H54 (cell line): ENCODE results near the gene MAN2A2.

Experiments used
- DNase-seq: peaks from one replicate; pipeline ENCODE4 v3.0.0; 2011; ENCODE audit warnings: low spot score, mixed read lengths; ENCODE audit not compliant: insufficient read length
- FAIRE-seq: peaks from 3 replicates; lab custom pipeline; 2011; peaks lifted over from hg19 to GRCh38; lab: Jason Lieb, UNC
- POLR2A ChIP-seq: IDR thresholded peaks from 2 replicates; pipeline ENCODE4 v1.6.1; 2011; ENCODE audit warnings: low read depth, mild to moderate bottlenecking, low read length

Gene MAN2A2

DNA sequence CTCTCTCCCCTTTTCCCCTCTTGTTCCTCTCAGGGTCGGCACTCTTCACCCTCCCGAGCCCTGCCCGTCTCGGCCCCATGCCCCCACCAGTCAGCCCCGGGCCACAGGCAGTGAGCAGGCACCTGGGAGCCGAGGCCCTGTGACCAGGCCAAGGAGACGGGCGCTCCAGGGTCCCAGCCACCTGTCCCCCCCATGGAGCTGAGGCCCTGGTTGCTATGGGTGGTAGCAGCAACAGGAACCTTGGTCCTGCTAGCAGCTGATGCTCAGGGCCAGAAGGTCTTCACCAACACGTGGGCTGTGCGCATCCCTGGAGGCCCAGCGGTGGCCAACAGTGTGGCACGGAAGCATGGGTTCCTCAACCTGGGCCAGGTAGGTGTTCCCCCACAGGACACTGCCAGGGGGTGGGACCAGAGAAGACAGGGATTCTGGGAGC lies 27.5 kb upstream of the MAN2A2 start:
- no peak for TF ChIP-seq POLR2A
- FAIRE-seq (no peak), DNase-seq (no peak)

DNA sequence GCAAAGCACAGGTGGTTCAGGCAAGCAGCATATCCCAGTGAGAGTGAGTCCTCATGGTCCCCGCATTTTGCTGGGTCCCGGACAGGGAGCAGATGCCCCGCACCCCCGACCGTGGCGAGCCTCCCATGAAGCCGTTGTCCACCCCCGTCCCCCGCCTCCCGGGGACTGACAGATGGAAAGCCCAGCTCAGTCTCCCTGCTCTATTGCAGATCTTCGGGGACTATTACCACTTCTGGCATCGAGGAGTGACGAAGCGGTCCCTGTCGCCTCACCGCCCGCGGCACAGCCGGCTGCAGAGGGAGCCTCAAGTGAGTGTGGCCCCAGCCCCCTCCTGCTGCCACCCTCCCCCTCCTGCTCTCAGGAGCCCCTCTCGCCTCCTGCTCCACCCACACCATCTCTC lies 27.1 kb upstream of the MAN2A2 start:
- FAIRE-seq (no peak), DNase-seq (no peak)
- no peak for TF ChIP-seq POLR2A

DNA sequence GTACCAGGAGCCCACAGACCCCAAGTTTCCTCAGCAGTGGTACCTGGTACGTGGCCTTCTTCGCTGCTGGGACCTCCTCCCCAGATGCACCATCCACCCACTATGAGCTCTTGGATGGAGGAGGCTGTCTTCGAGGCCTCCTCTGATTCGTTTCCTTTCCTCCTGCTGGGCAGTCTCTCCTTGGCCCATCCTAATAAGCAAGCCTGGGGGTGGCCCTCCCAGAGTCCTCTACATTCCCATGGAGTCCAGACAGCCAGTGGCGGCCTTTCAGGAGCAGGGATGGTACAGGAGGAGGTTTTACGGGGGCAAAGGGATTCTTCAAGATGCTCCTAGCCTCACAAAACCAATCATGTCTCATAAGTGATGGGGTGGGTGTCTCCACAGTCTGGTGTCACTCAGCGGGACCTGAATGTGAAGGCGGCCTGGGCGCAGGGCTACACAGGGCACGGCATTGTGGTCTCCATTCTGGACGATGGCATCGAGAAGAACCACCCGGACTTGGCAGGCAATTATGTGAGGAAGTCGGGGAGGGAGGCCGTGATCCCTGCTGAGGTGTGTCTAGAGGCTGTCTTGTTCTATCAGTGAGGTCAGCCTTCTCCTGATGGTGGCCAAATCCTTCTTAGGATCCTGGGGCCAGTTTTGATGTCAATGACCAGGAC lies 26.5 kb upstream of the MAN2A2 start:
- no peak for TF ChIP-seq POLR2A
- FAIRE-seq, result no peak
- no peak for DNase-seq

DNA sequence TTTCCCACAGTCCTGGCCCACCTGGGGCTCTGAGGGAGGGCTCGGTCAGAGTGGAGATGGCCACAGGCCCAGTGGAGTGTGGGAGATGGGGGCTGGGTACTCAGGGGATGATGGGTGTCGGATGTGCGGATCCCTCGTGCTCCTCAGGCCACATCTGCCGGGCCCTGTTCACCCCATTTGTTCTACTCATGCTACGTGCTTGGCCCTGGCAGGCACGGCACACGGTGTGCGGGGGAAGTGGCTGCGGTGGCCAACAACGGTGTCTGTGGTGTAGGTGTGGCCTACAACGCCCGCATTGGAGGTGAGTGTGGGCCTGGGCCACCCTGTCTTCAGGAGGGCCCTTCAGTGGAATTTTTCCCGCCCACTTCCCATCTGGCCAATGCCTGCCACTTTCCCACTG lies 25.8 kb upstream of the MAN2A2 start:
- TF ChIP-seq POLR2A, result no peak
- DNase-seq (no peak), FAIRE-seq (no peak)

DNA sequence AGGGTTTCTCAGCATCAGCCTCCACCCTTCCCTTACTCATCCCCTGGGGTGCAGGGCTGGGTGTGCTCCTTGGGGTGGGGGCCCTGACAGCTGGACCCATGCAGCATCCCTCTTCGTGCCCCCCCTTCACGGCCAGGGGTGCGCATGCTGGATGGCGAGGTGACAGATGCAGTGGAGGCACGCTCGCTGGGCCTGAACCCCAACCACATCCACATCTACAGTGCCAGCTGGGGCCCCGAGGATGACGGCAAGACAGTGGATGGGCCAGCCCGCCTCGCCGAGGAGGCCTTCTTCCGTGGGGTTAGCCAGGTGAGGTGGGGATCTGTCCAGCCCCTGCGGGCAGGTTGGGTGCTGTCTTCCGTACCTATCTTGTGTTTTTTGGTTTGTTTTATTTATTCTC lies 25.1 kb upstream of the MAN2A2 start:
- FAIRE-seq, result no peak
- TF ChIP-seq POLR2A, result no peak
- no peak for DNase-seq

DNA sequence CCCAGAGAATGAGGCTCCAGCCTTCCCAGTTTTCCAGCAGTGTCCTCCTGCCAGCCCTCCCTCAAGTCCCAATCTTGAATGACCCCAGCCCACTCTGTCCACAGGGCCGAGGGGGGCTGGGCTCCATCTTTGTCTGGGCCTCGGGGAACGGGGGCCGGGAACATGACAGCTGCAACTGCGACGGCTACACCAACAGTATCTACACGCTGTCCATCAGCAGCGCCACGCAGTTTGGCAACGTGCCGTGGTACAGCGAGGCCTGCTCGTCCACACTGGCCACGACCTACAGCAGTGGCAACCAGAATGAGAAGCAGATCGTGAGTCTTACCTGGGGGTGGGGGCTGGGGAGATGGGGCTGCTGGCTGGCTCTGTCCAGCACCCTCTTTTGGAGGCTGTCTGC lies 24.4 kb upstream of the MAN2A2 start:
- FAIRE-seq (no peak), DNase-seq (no peak)
- no peak for TF ChIP-seq POLR2A

DNA sequence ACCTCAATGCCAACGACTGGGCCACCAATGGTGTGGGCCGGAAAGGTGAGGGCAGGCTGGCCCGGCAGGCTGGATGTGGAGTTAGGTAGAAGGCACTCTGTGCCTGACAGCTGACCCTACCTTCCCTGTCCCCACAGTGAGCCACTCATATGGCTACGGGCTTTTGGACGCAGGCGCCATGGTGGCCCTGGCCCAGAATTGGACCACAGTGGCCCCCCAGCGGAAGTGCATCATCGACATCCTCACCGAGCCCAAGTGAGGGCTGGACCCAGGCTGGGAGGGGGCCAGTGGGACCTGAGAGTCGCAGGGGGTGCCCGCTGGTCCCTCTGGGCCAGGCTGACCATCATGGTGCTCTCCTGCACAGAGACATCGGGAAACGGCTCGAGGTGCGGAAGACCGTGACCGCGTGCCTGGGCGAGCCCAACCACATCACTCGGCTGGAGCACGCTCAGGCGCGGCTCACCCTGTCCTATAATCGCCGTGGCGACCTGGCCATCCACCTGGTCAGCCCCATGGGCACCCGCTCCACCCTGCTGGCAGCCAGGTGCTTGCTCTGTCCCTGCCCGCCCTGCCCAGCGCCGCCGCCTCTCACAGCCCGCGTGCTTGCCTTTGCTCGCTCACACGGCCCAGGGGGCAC lies 23.3 kb upstream of the MAN2A2 start:
- TF ChIP-seq POLR2A, result no peak
- FAIRE-seq, result no peak

DNA sequence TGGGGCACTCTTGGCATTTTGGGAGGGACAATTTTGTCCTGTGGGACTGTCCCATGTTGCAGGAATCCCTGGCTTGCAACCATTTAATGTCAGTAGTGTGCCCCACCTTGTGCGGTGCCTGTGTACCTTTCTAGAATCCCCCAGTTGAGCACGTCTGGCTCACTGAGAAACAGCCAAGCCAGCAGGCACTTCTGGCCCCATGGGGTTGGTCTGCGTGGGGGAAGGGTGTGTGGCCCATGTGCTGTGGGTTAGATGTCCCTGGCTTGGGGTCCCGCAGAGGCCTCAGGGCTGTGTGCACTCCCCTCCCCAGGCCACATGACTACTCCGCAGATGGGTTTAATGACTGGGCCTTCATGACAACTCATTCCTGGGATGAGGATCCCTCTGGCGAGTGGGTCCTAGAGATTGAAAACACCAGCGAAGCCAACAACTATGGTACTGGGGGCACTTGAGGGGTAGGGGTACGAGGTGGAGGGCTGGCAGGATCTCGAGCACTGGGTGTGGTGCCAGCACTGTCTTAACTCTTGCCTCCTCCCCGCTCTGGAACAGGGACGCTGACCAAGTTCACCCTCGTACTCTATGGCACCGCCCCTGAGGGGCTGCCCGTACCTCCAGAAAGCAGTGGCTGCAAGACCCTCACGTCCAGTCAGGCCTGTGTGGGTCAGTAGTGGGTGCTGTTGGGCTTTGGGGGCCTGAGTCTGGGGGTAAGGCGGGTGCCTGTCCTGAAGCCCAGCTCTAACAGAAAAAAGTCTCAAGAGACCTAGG lies 22.5 kb upstream of the MAN2A2 start:
- no peak for TF ChIP-seq POLR2A
- FAIRE-seq, result no peak
- DNase-seq, result no peak

More for the DNA sequence above, 23.3 kb upstream of the MAN2A2 start:
- no peak for DNase-seq

DNA sequence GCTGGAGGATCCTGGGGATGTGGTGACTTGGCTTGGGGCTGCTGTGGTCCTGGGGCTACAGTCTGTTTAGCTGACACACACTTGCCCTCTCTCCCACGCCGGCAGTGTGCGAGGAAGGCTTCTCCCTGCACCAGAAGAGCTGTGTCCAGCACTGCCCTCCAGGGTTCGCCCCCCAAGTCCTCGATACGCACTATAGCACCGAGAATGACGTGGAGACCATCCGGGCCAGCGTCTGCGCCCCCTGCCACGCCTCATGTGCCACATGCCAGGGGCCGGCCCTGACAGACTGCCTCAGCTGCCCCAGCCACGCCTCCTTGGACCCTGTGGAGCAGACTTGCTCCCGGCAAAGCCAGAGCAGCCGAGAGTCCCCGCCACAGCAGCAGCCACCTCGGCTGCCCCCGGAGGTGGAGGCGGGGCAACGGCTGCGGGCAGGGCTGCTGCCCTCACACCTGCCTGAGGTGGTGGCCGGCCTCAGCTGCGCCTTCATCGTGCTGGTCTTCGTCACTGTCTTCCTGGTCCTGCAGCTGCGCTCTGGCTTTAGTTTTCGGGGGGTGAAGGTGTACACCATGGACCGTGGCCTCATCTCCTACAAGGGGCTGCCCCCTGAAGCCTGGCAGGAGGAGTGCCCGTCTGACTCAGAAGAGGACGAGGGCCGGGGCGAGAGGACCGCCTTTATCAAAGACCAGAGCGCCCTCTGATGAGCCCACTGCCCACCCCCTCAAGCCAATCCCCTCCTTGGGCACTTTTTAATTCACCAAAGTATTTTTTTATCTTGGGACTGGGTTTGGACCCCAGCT lies 21.7 kb upstream of the MAN2A2 start:
- no peak for FAIRE-seq
- DNase-seq, result no peak
- no peak for TF ChIP-seq POLR2A

DNA sequence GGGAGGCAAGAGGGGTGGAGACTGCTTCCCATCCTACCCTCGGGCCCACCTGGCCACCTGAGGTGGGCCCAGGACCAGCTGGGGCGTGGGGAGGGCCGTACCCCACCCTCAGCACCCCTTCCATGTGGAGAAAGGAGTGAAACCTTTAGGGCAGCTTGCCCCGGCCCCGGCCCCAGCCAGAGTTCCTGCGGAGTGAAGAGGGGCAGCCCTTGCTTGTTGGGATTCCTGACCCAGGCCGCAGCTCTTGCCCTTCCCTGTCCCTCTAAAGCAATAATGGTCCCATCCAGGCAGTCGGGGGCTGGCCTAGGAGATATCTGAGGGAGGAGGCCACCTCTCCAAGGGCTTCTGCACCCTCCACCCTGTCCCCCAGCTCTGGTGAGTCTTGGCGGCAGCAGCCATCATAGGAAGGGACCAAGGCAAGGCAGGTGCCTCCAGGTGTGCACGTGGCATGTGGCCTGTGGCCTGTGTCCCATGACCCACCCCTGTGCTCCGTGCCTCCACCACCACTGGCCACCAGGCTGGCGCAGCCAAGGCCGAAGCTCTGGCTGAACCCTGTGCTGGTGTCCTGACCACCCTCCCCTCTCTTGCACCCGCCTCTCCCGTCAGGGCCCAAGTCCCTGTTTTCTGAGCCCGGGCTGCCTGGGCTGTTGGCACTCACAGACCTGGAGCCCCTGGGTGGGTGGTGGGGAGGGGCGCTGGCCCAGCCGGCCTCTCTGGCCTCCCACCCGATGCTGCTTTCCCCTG lies 21.0 kb upstream of the MAN2A2 start:
- DNase-seq, result no peak
- no peak for FAIRE-seq
- no peak for TF ChIP-seq POLR2A

DNA sequence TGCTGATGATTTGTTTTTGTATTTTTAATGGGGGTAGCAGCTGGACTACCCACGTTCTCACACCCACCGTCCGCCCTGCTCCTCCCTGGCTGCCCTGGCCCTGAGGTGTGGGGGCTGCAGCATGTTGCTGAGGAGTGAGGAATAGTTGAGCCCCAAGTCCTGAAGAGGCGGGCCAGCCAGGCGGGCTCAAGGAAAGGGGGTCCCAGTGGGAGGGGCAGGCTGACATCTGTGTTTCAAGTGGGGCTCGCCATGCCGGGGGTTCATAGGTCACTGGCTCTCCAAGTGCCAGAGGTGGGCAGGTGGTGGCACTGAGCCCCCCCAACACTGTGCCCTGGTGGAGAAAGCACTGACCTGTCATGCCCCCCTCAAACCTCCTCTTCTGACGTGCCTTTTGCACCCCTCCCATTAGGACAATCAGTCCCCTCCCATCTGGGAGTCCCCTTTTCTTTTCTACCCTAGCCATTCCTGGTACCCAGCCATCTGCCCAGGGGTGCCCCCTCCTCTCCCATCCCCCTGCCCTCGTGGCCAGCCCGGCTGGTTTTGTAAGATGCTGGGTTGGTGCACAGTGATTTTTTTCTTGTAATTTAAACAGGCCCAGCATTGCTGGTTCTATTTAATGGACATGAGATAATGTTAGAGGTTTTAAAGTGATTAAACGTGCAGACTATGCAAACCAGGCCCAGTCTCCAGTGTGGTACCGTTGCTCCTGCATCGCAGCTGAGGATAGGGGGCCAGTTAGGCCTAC lies 20.1 kb upstream of the MAN2A2 start:
- DNase-seq, result no peak
- FAIRE-seq, result no peak
- no peak for TF ChIP-seq POLR2A

DNA sequence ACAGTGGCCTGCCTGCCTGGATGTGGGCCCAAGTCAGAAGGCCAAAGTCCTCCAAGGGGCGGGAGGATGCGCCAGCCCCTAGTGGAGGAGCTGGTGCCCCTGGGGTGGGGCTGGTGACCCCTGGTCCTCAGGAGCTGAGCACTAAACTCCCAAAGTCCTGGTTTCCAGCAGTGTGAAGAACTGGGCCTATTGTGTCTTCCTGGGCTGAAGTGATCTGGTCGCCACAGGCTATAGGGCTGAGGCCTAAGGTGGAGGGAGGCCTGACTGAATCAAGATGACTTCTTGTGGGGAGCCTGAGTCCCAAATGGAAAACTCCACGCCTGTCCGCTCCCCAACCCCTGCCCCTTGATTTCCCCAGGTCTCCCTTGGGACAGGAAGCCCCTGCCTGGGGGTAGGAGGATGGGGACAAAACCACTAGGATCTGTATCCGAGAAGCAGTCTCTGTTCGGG lies 19.6 kb upstream of the MAN2A2 start:
- FAIRE-seq (no peak), DNase-seq (no peak)
- no peak for TF ChIP-seq POLR2A
